Neural progenitor cell (in vitro differentiated cells): Measurements from ENCODE around the gene LBP. TPM values are rescaled to one million over a fixed set of nuclear protein-coding genes. Genes with fewer than 3 reads are reported as not detected.

Source experiments
- DNase-seq: peaks from one replicate; pipeline ENCODE4 v3.0.0-alpha.2; 2016; ENCODE audit warnings: low spot score
- H2AFZ ChIP-seq: fragments of 200-600 bp; sonication (generic); replicated peaks from 2 replicates; pipeline ENCODE4 v1.6.1; 2016; ENCODE audit warnings: antibody characterized with exemption
- H3F3A ChIP-seq: fragments of 200-600 bp; sonication (generic); 2 replicates; pipeline ENCODE4 v1.6.1; 2016; ENCODE audit warnings: antibody characterized with exemption, low read depth
- H3K27ac ChIP-seq: fragments of 200-600 bp; sonication (generic); 2 replicates; pipeline ENCODE4 v1.5.1; 2016; ENCODE audit warnings: mild to moderate bottlenecking
- H3K27me3 ChIP-seq: fragments of 200-600 bp; sonication (generic); 2 replicates; pipeline ENCODE4 v1.6.1; 2016; ENCODE audit warnings: mild to moderate bottlenecking, moderate library complexity
- H3K36me3 ChIP-seq: fragments of 200-600 bp; sonication (generic); 2 replicates; pipeline ENCODE4 v1.5.1; 2016
- H3K4me1 ChIP-seq: fragments of 200-600 bp; sonication (generic); 2 replicates; pipeline ENCODE4 v1.6.1; 2016; ENCODE audit warnings: mixed run types
- H3K4me2 ChIP-seq: fragments of 200-600 bp; sonication (generic); 2 replicates; pipeline ENCODE4 v1.6.1; 2016
- H3K4me3 ChIP-seq: fragments of 200-600 bp; sonication (generic); 2 replicates; pipeline ENCODE4 v1.5.1; 2016
- H3K79me2 ChIP-seq: fragments of 200-600 bp; sonication (generic); 2 replicates; pipeline ENCODE4 v1.6.1; 2016; ENCODE audit warnings: low read depth
- H3K9ac ChIP-seq: fragments of 200-600 bp; sonication (generic); 2 replicates; pipeline ENCODE4 v1.6.1; 2016
- H3K9me3 ChIP-seq: fragments of 200-600 bp; sonication (generic); 2 replicates; pipeline ENCODE4 v1.5.1; 2016; ENCODE audit warnings: low read depth
- H4K20me1 ChIP-seq: fragments of 200-600 bp; sonication (generic); 2 replicates; pipeline ENCODE4 v1.6.1; 2016; ENCODE audit warnings: low read depth
- H3K27ac Mint-ChIP-seq: 3 replicates; pipeline ENCODE4 v1.8.0; 2021; ENCODE audit warnings: mixed read lengths
- H3K27me3 Mint-ChIP-seq: 2 replicates; pipeline ENCODE4 v1.8.0; 2022; ENCODE audit warnings: low read depth, mild to moderate bottlenecking, inconsistent platforms, moderate library complexity, mixed read lengths; ENCODE audit not compliant: insufficient read depth
- H3K36me3 Mint-ChIP-seq: 3 replicates; pipeline ENCODE4 v1.8.0; 2021; ENCODE audit warnings: mixed read lengths
- H3K4me1 Mint-ChIP-seq: 3 replicates; pipeline ENCODE4 v1.8.0; 2021; ENCODE audit warnings: mixed read lengths
- H3K4me3 Mint-ChIP-seq: 3 replicates; pipeline ENCODE4 v1.8.0; 2021; ENCODE audit warnings: mild to moderate bottlenecking, moderate library complexity, mixed read lengths
- H3K9me3 Mint-ChIP-seq: 3 replicates; pipeline ENCODE4 v1.8.0; 2020; ENCODE audit warnings: mixed read lengths
- EZH2 ChIP-seq: fragments of 200-600 bp; sonication (generic); IDR thresholded peaks from 2 replicates; pipeline ENCODE4 v1.6.1; 2017; ENCODE audit warnings: antibody characterized with exemption, mild to moderate bottlenecking, moderate library complexity
- EZH2phosphoT487 ChIP-seq: fragments of 200-600 bp; sonication (generic); IDR thresholded peaks from 2 replicates; pipeline ENCODE4 v1.6.1; 2017; ENCODE audit warnings: antibody characterized with exemption
- total RNA-seq: library from RNA; depleted of rRNA; stranded (reverse); fragments of >200 nt; gene quantifications from 2 replicates; pipeline ENCODE4 v1.2.3, GENCODE V29; 2015; ENCODE audit warnings: low replicate concordance
- TF ChIP-seq, protein P1 (sequence below): fragments of 200-600 bp; sonication (generic); IDR thresholded peaks from 2 replicates; pipeline ENCODE4 v1.5.1; 2017; ENCODE audit warnings: antibody characterized with exemption, mild to moderate bottlenecking

LBP gene
- total RNA-seq, 1 donor from 2014 or later: not detected

DNA sequence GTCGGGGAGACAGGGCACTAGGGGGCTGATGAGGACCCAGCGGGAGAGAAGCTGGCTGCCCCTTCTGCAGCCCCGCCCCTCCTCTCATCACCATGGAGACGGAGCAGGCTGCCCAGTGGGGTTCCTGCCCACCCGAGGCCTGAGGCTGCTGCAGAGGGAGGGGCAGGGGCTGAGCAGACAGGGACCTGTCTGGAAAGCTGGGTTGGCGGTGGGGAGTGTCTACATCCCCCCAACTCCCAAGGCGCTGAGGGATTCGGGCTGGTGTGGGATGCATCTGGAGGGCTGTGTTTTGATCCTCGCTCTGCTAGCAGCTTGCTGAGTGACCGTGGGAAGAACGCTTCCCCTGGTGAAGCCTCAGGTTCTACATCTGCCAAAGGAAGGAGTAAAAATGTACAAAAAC is 43.5 kb upstream of the LBP start:
- Histone ChIP-seq H3K27me3 (no peaks in the 10 kb centered on the region), H3F3A (peaks cover 6% of the 10 kb centered on the region), H3K27ac (no peak overlapping the region), H3K79me2 (no peaks in the 10 kb centered on the region), H3K4me1 (peaks cover 23% of the 10 kb centered on the region), H3K36me3 (no peaks in the 10 kb centered on the region), H3K9ac (no peak overlapping the region), H3K4me3 (no peak overlapping the region), H3K4me2 (no peak overlapping the region), H3K9me3 (no peaks in the 10 kb centered on the region), H4K20me1 (no peaks in the 10 kb centered on the region), H2AFZ (no peak overlapping the region)
- no peaks in the 10 kb centered on the region for H3K9me3 Mint-ChIP-seq
- no peaks in the 10 kb centered on the region for H3K36me3 Mint-ChIP-seq
- H3K27me3 Mint-ChIP-seq: peaks cover 7% of the 10 kb centered on the region
- peak; percentile 60 for DNase-seq
- H3K4me3 Mint-ChIP-seq: peak overlapping the region; percentile 21
- H3K27ac Mint-ChIP-seq: peak overlapping the region; percentile 17
- TF ChIP-seq EZH2phosphoT487 (no peak), EZH2 (no peak)
- TF ChIP-seq, protein P1, sequence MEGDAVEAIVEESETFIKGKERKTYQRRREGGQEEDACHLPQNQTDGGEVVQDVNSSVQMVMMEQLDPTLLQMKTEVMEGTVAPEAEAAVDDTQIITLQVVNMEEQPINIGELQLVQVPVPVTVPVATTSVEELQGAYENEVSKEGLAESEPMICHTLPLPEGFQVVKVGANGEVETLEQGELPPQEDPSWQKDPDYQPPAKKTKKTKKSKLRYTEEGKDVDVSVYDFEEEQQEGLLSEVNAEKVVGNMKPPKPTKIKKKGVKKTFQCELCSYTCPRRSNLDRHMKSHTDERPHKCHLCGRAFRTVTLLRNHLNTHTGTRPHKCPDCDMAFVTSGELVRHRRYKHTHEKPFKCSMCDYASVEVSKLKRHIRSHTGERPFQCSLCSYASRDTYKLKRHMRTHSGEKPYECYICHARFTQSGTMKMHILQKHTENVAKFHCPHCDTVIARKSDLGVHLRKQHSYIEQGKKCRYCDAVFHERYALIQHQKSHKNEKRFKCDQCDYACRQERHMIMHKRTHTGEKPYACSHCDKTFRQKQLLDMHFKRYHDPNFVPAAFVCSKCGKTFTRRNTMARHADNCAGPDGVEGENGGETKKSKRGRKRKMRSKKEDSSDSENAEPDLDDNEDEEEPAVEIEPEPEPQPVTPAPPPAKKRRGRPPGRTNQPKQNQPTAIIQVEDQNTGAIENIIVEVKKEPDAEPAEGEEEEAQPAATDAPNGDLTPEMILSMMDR: no peak
- peaks cover 45% of the 10 kb centered on the region for H3K4me1 Mint-ChIP-seq

DNA sequence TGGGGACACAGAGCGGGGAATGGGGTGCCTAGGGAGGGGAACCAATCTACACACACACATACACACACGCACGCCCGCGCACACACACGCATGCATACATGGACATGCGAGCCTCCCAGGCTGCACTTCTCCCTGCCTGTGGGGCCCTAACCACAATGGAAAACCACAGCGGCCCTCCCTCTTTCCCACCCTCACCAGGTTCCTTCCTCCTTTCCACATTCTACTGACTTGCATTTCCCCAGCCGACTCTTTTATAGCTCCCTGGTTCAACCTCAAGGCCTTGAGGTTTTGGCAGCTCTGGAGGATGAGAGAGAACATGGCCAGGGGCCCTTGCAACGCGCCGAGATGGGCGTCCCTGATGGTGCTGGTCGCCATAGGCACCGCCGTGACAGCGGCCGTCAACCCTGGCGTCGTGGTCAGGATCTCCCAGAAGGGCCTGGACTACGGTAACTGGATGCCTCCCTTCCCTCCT is 42.3 kb upstream of the LBP start, which contains the start of gene BPI:
TSS of gene BPI (plus strand) at position 249 of the 472 bp plus-strand sequence. CDS start at position 317, 68 bp downstream.
- H3K9me3 ChIP-seq: no peaks in the 10 kb centered on the region
- no peaks in the 10 kb centered on the region for H3K36me3 Mint-ChIP-seq
- H3K4me1 ChIP-seq: peaks cover 19% of the 10 kb centered on the region
- H3K79me2 ChIP-seq: no peaks in the 10 kb centered on the region
- no peak for TF ChIP-seq EZH2
- no peak for TF ChIP-seq EZH2phosphoT487
- TF ChIP-seq, protein P1: no peak
- no peaks in the 10 kb centered on the region for H3K27me3 ChIP-seq
- peaks cover 6% of the 10 kb centered on the region for H3F3A ChIP-seq
- no peak within 1 kb of the TSS for H3K27ac ChIP-seq
- no peak within 1 kb of the TSS for H2AFZ ChIP-seq
- H3K36me3 ChIP-seq: no peaks in the 10 kb centered on the region
- no peak within 1 kb of the TSS for H3K4me2 ChIP-seq
- H3K9ac ChIP-seq: no peak within 1 kb of the TSS
- H3K4me3 Mint-ChIP-seq: peak within 1 kb of the TSS; percentile 21
- peak within 1 kb of the TSS; percentile 17 for H3K27ac Mint-ChIP-seq
- no peak within 1 kb of the TSS for H3K4me3 ChIP-seq
- no peak for DNase-seq
- peaks cover 44% of the 10 kb centered on the region for H3K4me1 Mint-ChIP-seq
- H3K9me3 Mint-ChIP-seq: no peaks in the 10 kb centered on the region
- peaks cover 7% of the 10 kb centered on the region for H3K27me3 Mint-ChIP-seq
- no peaks in the 10 kb centered on the region for H4K20me1 ChIP-seq

DNA sequence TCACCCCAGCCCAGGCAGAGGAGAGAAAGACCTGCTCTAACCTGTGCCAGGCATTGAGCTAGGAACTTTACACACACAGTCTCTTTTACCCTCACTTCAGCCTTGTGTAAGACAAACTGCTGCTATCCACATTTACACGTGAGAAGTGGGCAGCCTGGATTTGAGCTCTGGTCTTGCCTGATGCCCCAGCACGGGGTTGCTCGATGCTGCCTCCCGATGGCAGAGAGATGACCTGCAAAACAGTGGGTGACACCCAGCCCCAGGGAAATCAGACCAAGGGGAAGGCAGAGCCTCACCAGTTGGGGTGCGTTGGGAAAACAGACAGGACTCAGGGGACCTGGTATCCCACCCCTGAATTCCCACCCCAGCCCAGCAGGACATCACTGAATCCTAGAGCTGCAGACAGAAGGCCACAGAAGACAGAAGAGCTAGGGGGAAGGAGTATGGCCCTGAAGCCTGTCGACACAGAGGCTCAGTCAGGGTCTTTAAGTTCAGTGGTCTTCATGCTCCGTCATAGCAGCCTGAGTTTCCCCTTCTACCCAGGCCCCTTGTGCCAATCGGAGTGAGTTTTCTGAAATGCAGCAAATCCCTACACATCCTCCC is 41.3 kb upstream of the LBP start:
- no peak for TF ChIP-seq EZH2
- TF ChIP-seq, protein P1: peak; percentile 52
- Histone ChIP-seq H3K9ac (no peak overlapping the region), H3K4me2 (no peak overlapping the region), H3F3A (peaks cover 6% of the 10 kb centered on the region), H3K4me3 (no peak overlapping the region), H3K36me3 (no peaks in the 10 kb centered on the region), H3K9me3 (no peaks in the 10 kb centered on the region), H2AFZ (no peak overlapping the region), H3K27me3 (no peaks in the 10 kb centered on the region), H3K4me1 (peaks cover 15% of the 10 kb centered on the region), H3K79me2 (no peaks in the 10 kb centered on the region), H4K20me1 (no peaks in the 10 kb centered on the region), H3K27ac (no peak overlapping the region)
- Mint-ChIP-seq H3K9me3 (no peaks in the 10 kb centered on the region), H3K27me3 (peaks cover 9% of the 10 kb centered on the region), H3K27ac (no peak overlapping the region), H3K4me3 (no peak overlapping the region), H3K4me1 (peaks cover 42% of the 10 kb centered on the region), H3K36me3 (no peaks in the 10 kb centered on the region)
- peak; percentile 36 for DNase-seq
